B cell (primary cell): ENCODE results near the gene DPP10. TPM values are rescaled to one million over a fixed set of nuclear protein-coding genes. Genes with fewer than 3 reads are reported as not detected.

ENCODE experiments used
- ATAC-seq: fragments of 200-7000 bp; cut with Tn5 transposase; one replicate; pipeline ENCODE4 v1.10.0; 2021; ENCODE audit warnings: low read depth, mild to moderate bottlenecking, moderate number of reproducible peaks, moderate library complexity
- CTCF ChIA-PET: fragments of 350-600 bp; sonication (Branson Sonifier 250); formaldehyde crosslinking; loops from one replicate; lab custom pipeline; 2021; ENCODE audit warnings: antibody characterized with exemption, inconsistent platforms; lab: Charles Lee
- POLR2A ChIA-PET: fragments of 350-600 bp; sonication (Branson Sonifier 250); formaldehyde crosslinking; loops from one replicate; lab custom pipeline; 2021; ENCODE audit warnings: antibody characterized with exemption; lab: Charles Lee
- DNase-seq: peaks from one replicate; pipeline ENCODE4 v3.0.0; 2013
- H2AFZ ChIP-seq: 2 replicates; pipeline ENCODE4 v1.6.1; 2012; ENCODE audit warnings: mild to moderate bottlenecking, low read depth, low read length; ENCODE audit not compliant: insufficient read depth, poor library complexity, severe bottlenecking
- H3K27ac ChIP-seq, 2 donors: 1 replicate in 1 of 2; 2 replicates in 1 of 2; pipeline ENCODE4 v1.5.1; 2012 to 2013; ENCODE audit warnings: low read length in 2 of 2, mild to moderate bottlenecking in 2 of 2, moderate library complexity in 1 of 2
- H3K27me3 ChIP-seq, 4 experiments: fragments of 200-600 bp in 1 of 4; sonication (generic) in 1 of 4; replicated peaks in 1 of 4; 1 replicate in 2 of 4; 2 replicates in 2 of 4; pipeline versions ENCODE4 v1.6.1 to v1.7.0; 2013 to 2016; ENCODE audit warnings: low read length in 3 of 4, mild to moderate bottlenecking in 2 of 4, mixed read lengths in 1 of 4, moderate library complexity in 1 of 4; ENCODE audit not compliant: insufficient read depth in 4 of 4, control insufficient read depth in 3 of 4; ENCODE audit errors: control extremely low read depth in 1 of 4
- H3K36me3 ChIP-seq, 2 experiments: replicated peaks in 1 of 2; 1 replicate in 1 of 2; 2 replicates in 1 of 2; pipeline versions ENCODE4 v1.6.1 to v1.7.1; 2013; ENCODE audit warnings: low read length in 1 of 2; ENCODE audit not compliant: insufficient read depth in 2 of 2, control insufficient read depth in 1 of 2; ENCODE audit errors: control extremely low read depth in 1 of 2, extremely low read depth in 1 of 2
- H3K4me1 ChIP-seq, 2 donors: fragments of 200-600 bp in 1 of 2; sonication (generic) in 1 of 2; 1 replicate in 1 of 2; 2 replicates in 1 of 2; pipeline versions ENCODE4 v1.5.1 to v1.6.1; 2013 to 2017; ENCODE audit warnings: low read length in 2 of 2; ENCODE audit not compliant: control insufficient read depth in 2 of 2, insufficient read depth in 2 of 2
- H3K4me2 ChIP-seq: replicated peaks from 2 replicates; pipeline ENCODE3; 2012; ENCODE audit warnings: mild to moderate bottlenecking, low read depth, low read length; ENCODE audit not compliant: poor library complexity, severe bottlenecking
- H3K4me3 ChIP-seq, 5 experiments: fragments of 200-600 bp in 1 of 5; sonication (generic) in 1 of 5; 1 replicate in 3 of 5; 2 replicates in 2 of 5; pipeline versions ENCODE4 v1.5.1 to v1.7.0; 2011 to 2016; ENCODE audit warnings: low read length in 4 of 5, mild to moderate bottlenecking in 4 of 5, low read depth in 2 of 5, control low read depth in 1 of 5, moderate library complexity in 1 of 5; ENCODE audit not compliant: insufficient read depth in 1 of 5; ENCODE audit errors: control extremely low read depth in 1 of 5, extremely low read depth in 1 of 5
- H3K79me2 ChIP-seq: fragments of 200-600 bp; sonication (generic); one replicate; pipeline ENCODE4 v1.6.0; 2016; ENCODE audit warnings: low read length; ENCODE audit not compliant: control insufficient read depth, insufficient read depth
- H3K9ac ChIP-seq: fragments of 200-600 bp; sonication (generic); 2 replicates; pipeline ENCODE4 v1.6.1; 2017; ENCODE audit warnings: mild to moderate bottlenecking, low read length, moderate library complexity
- H3K9me3 ChIP-seq, 3 donors: one replicate each; pipeline versions ENCODE4 v1.6.1 to v1.7.1; 2013; ENCODE audit warnings: low read length in 2 of 3; ENCODE audit not compliant: control insufficient read depth in 2 of 3, insufficient read depth in 1 of 3; ENCODE audit errors: control extremely low read depth in 1 of 3
- H4K20me1 ChIP-seq: 2 replicates; pipeline ENCODE4 v1.6.0; 2012; ENCODE audit warnings: mild to moderate bottlenecking, low read length; ENCODE audit not compliant: insufficient read depth, control insufficient read depth, poor library complexity, severe bottlenecking
- H3K27ac Mint-ChIP-seq: one replicate; pipeline ENCODE4 v1.8.0; 2021; ENCODE audit warnings: mixed read lengths
- H3K27me3 Mint-ChIP-seq: one replicate; pipeline ENCODE4 v1.8.0; 2021; ENCODE audit warnings: mixed read lengths
- H3K4me1 Mint-ChIP-seq: one replicate; pipeline ENCODE4 v1.8.0; 2021; ENCODE audit warnings: mixed read lengths
- H3K4me3 Mint-ChIP-seq: one replicate; pipeline ENCODE4 v1.8.0; 2021; ENCODE audit warnings: mixed read lengths
- H3K9me3 Mint-ChIP-seq: one replicate; pipeline ENCODE4 v1.8.0; 2022; ENCODE audit warnings: mixed read lengths; ENCODE audit not compliant: insufficient read depth
- EZH2 ChIP-seq: IDR thresholded peaks from 2 replicates; pipeline ENCODE4 v1.6.1; 2012; ENCODE audit warnings: borderline replicate concordance, low read depth, mild to moderate bottlenecking, moderate library complexity, low read length; ENCODE audit not compliant: insufficient read depth, poor library complexity, severe bottlenecking
- WGBS: methylation state at CpG from one replicate; pipeline ENCODE4 v1.1.5; 2013; ENCODE audit warnings: missing lambda C conversion rate; ENCODE audit not compliant: insufficient coverage; 5-methylcytosine and 5-hydroxymethylcytosine counted together
- intact Hi-C: fragments of 100-400 bp; cut with micrococcal nuclease; formaldehyde crosslinking; loops from one replicate; pipeline ENCODE4 v1.10.0; 2022
- polyA plus RNA-seq: library from polyadenylated mRNA; depleted of rRNA; stranded (reverse); fragments of >200 nt; gene quantifications from 2 replicates; pipeline ENCODE4 v1.2.3, GENCODE V29; 2012
- total RNA-seq, 2 donors: library from RNA; stranded (reverse); fragments of 120-200 nt in 1 of 2; gene quantifications; 1 replicate in 1 of 2; 2 replicates in 1 of 2; pipeline versions ENCODE4 v1.2.3 to v1.2.4, GENCODE V29; 2013 to 2022
- TF ChIP-seq, protein P1 (sequence below): fragments of 200-600 bp; IDR thresholded peaks from one replicate; pipeline ENCODE4 v1.8.0; 2022; ENCODE audit warnings: antibody characterized with exemption, mild to moderate bottlenecking

DPP10 gene
- total and polyA plus RNA-seq, 2 donors (not counting 1 experiment from before 2014, with no cell fraction given) = not detected

DNA sequence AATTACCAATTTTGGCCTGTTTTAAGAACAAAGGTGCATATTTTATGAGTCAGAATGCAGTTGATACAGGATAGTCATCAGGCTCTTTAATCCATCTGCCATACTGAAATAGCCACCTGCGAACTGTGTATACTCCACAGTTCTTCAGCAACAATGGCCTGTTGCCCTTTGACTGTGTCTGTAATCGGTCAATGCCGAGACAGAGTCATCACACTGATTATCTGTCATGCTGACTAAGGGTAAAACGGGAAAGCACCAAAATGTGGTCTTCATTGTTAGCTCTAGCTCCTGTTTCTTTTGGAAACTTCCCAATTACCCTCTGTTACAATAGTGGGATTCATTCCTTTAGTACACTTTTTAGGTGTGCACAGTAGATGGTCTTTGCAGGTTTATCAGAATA is 871.7 kb downstream of the DPP10 start:
- H3K27me3 ChIP-seq = no peaks in the 10 kb centered on the region

DNA sequence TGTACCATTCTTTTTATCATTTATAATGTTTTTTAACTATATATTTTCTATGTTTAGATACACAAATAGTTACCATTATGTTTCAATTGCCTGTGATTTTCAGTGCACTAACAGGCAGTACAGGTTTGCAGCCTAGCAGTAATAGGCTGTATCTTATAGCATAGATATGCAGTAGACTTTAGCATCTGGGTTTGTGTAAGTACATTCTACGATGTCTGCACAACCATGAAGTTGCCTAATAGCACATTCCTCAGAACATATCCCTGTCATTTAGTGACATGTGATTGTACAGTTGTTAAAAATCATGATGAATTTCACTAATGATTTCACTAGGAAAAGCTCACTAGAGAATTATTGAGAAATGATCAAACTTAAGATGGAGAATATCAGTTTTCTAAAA is 884.6 kb downstream of the DPP10 start:
- no peaks in the 10 kb centered on the region for H3K27me3 ChIP-seq
- no CpG with 5 or more reads among the region's 1 CpG for WGBS
- H3K9ac ChIP-seq = no peak overlapping the region
- H3K4me3 ChIP-seq = no peak overlapping the region
- no peak for ATAC-seq
- H3K4me1 Mint-ChIP-seq = no peaks in the 10 kb centered on the region
- H3K27me3 Mint-ChIP-seq = no peaks in the 10 kb centered on the region
- no peak overlapping the region for H3K27ac ChIP-seq
- ChIA-PET POLR2A (no interaction called here), CTCF (no interaction called here)
- no peak overlapping the region for H3K4me2 ChIP-seq
- H3K27ac Mint-ChIP-seq = no peak overlapping the region
- no peaks in the 10 kb centered on the region for H3K79me2 ChIP-seq
- TF ChIP-seq, protein P1, sequence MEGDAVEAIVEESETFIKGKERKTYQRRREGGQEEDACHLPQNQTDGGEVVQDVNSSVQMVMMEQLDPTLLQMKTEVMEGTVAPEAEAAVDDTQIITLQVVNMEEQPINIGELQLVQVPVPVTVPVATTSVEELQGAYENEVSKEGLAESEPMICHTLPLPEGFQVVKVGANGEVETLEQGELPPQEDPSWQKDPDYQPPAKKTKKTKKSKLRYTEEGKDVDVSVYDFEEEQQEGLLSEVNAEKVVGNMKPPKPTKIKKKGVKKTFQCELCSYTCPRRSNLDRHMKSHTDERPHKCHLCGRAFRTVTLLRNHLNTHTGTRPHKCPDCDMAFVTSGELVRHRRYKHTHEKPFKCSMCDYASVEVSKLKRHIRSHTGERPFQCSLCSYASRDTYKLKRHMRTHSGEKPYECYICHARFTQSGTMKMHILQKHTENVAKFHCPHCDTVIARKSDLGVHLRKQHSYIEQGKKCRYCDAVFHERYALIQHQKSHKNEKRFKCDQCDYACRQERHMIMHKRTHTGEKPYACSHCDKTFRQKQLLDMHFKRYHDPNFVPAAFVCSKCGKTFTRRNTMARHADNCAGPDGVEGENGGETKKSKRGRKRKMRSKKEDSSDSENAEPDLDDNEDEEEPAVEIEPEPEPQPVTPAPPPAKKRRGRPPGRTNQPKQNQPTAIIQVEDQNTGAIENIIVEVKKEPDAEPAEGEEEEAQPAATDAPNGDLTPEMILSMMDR = no peak
- no peak for TF ChIP-seq EZH2
- no peaks in the 10 kb centered on the region for H4K20me1 ChIP-seq
- no peak overlapping the region for H3K4me3 Mint-ChIP-seq
- no peak for DNase-seq
- H2AFZ ChIP-seq = no peak overlapping the region
- H3K36me3 ChIP-seq = no peaks in the 10 kb centered on the region
- intact Hi-C loops = no loop called here
- no peaks in the 10 kb centered on the region for H3K4me1 ChIP-seq
- H3K9me3 ChIP-seq = no peaks in the 10 kb centered on the region
- H3K9me3 Mint-ChIP-seq = no peaks in the 10 kb centered on the region

More for the DNA sequence above, 871.7 kb downstream of the DPP10 start:
- no peaks in the 10 kb centered on the region for H3K79me2 ChIP-seq
- intact Hi-C loops = no loop called here
- Mint-ChIP-seq H3K9me3 (no peaks in the 10 kb centered on the region), H3K4me1 (no peaks in the 10 kb centered on the region), H3K27me3 (no peaks in the 10 kb centered on the region), H3K4me3 (no peak overlapping the region), H3K27ac (no peak overlapping the region)
- no peak overlapping the region for H3K9ac ChIP-seq
- H3K4me1 ChIP-seq = no peaks in the 10 kb centered on the region
- H2AFZ ChIP-seq = no peak overlapping the region
- POLR2A ChIA-PET = no interaction called here
- DNase-seq (no peak), ATAC-seq (no peak)
- CTCF ChIA-PET = no interaction called here
- peaks cover 0 to 7% (median 1%) of the 10 kb centered on the region in 3 donors for H3K9me3 ChIP-seq
- no peaks in the 10 kb centered on the region for H4K20me1 ChIP-seq
- no peak overlapping the region for H3K4me2 ChIP-seq
- TF ChIP-seq EZH2 = peak; percentile 53
- TF ChIP-seq, protein P1 = no peak
- WGBS = 93% methylated on average over 3 of the region's 4 CpGs
- H3K36me3 ChIP-seq = no peaks in the 10 kb centered on the region
- H3K4me3 ChIP-seq = no peak overlapping the region
- no peak overlapping the region for H3K27ac ChIP-seq
